WTC11 (cell line): ENCODE data around the gene KCNK18. TPM values are rescaled to one million over a fixed set of nuclear protein-coding genes. Genes with fewer than 3 reads are reported as not detected.

Experiments used
- ATAC-seq: fragments of 200-7000 bp; cut with Tn5 transposase; 2 replicates; pipeline ENCODE4 v1.10.0; 2021; ENCODE audit warnings: mild to moderate bottlenecking, moderate library complexity
- CTCF ChIA-PET: fragments of 300-600 bp; sonication (Branson Sonifier 250); formaldehyde crosslinking; loops from one replicate; lab custom pipeline; 2021; ENCODE audit warnings: antibody characterized with exemption; lab: Charles Lee
- POLR2A ChIA-PET: fragments of 350-600 bp; sonication (Branson Sonifier 250); formaldehyde crosslinking; loops from one replicate; lab custom pipeline; 2021; ENCODE audit warnings: antibody characterized with exemption; lab: Charles Lee
- DNase-seq: peaks from one replicate; pipeline ENCODE4 v3.0.0; 2021; ENCODE audit warnings: low spot score
- H3K27ac Mint-ChIP-seq: 2 replicates; pipeline ENCODE4 v1.8.0; 2021; ENCODE audit warnings: mixed read lengths
- H3K27me3 Mint-ChIP-seq: 2 replicates; pipeline ENCODE4 v1.8.0; 2021; ENCODE audit warnings: low read depth, mild to moderate bottlenecking, moderate library complexity, mixed read lengths
- H3K36me3 Mint-ChIP-seq: 2 replicates; pipeline ENCODE4 v1.8.0; 2021; ENCODE audit warnings: mixed read lengths
- H3K4me1 Mint-ChIP-seq: 2 replicates; pipeline ENCODE4 v1.8.0; 2022; ENCODE audit warnings: mixed read lengths
- H3K4me3 Mint-ChIP-seq: 2 replicates; pipeline ENCODE4 v1.8.0; 2021; ENCODE audit warnings: mild to moderate bottlenecking, moderate library complexity, mixed read lengths
- H3K9me3 Mint-ChIP-seq: 2 replicates; pipeline ENCODE4 v1.8.0; 2021; ENCODE audit warnings: mixed read lengths
- CREB1 ChIP-seq: sonication (generic); formaldehyde crosslinking; IDR thresholded peaks from 2 replicates; pipeline ENCODE4 v1.8.0; 2023; ENCODE audit warnings: mild to moderate bottlenecking, missing genetic modification reagents
- CREM ChIP-seq: sonication (generic); formaldehyde crosslinking; IDR thresholded peaks from 2 replicates; pipeline ENCODE4 v1.8.1; 2022; ENCODE audit warnings: mild to moderate bottlenecking, missing genetic modification reagents, moderate library complexity
- EMX1 ChIP-seq: fragments of 250-450 bp; sonication (Bioruptor Pico); IDR thresholded peaks from 2 replicates; pipeline ENCODE4 v1.8.0; 2021; ENCODE audit warnings: mild to moderate bottlenecking
- ESRRA ChIP-seq: sonication (generic); formaldehyde crosslinking; IDR thresholded peaks from 2 replicates; pipeline ENCODE4 v1.8.1; 2022; ENCODE audit warnings: mild to moderate bottlenecking, missing genetic modification reagents, borderline replicate concordance
- JAZF1 ChIP-seq: fragments of 250-450 bp; sonication (Bioruptor Pico); IDR thresholded peaks from 2 replicates; pipeline ENCODE4 v1.9.0; 2021; ENCODE audit warnings: moderate library complexity, mild to moderate bottlenecking, inconsistent platforms
- PRRX2 ChIP-seq: fragments of 250-450 bp; sonication (Bioruptor Pico); IDR thresholded peaks from 2 replicates; pipeline ENCODE4 v1.8.0; 2021; ENCODE audit warnings: mild to moderate bottlenecking
- SMAD3 ChIP-seq: sonication (generic); formaldehyde crosslinking; IDR thresholded peaks from 2 replicates; pipeline ENCODE4 v1.8.0; 2022; ENCODE audit warnings: missing genetic modification reagents, mild to moderate bottlenecking, borderline replicate concordance
- TCF7 ChIP-seq: sonication (generic); formaldehyde crosslinking; IDR thresholded peaks from 2 replicates; pipeline ENCODE4 v1.8.0; 2022; ENCODE audit warnings: mild to moderate bottlenecking, low read depth, missing genetic modification reagents, moderate library complexity
- TEAD4 ChIP-seq: sonication (generic); formaldehyde crosslinking; IDR thresholded peaks from 2 replicates; pipeline ENCODE4 v1.8.0; 2022; ENCODE audit warnings: mild to moderate bottlenecking, missing genetic modification reagents
- ZNF396 ChIP-seq: fragments of 250-450 bp; sonication (Bioruptor Pico); IDR thresholded peaks from 2 replicates; pipeline ENCODE4 v1.8.0; 2021; ENCODE audit warnings: mild to moderate bottlenecking, moderate library complexity, borderline replicate concordance
- ZNF423 ChIP-seq: fragments of 250-450 bp; sonication (Bioruptor Pico); IDR thresholded peaks from 2 replicates; pipeline ENCODE4 v2.1.2; 2022; ENCODE audit warnings: mild to moderate bottlenecking, moderate library complexity
- total RNA-seq: library from RNA; stranded (reverse); gene quantifications from 3 replicates; pipeline ENCODE4 v1.2.3, GENCODE V29; 2021
- TF ChIP-seq, protein P1 (sequence below): sonication (generic); formaldehyde crosslinking; IDR thresholded peaks from 2 replicates; pipeline ENCODE4 v1.8.1; 2023; ENCODE audit warnings: mild to moderate bottlenecking, missing genetic modification reagents
- TF ChIP-seq, protein P2 (sequence below): sonication (generic); formaldehyde crosslinking; IDR thresholded peaks from 2 replicates; pipeline ENCODE4 v1.8.1; 2022; ENCODE audit warnings: low read depth, missing genetic modification reagents, borderline replicate concordance
- TF ChIP-seq, protein P3 (sequence below): sonication (generic); formaldehyde crosslinking; IDR thresholded peaks from 2 replicates; pipeline ENCODE4 v1.8.1; 2023; ENCODE audit warnings: mild to moderate bottlenecking, missing genetic modification reagents, moderate library complexity
- TF ChIP-seq, protein P4 (sequence below): sonication (generic); formaldehyde crosslinking; conservative IDR thresholded peaks from 2 replicates; pipeline ENCODE4 v1.8.1; 2023; ENCODE audit warnings: mild to moderate bottlenecking, low read depth, missing genetic modification reagents, moderate library complexity

The KCNK18 gene
- total RNA-seq, 1 experiment from 2014 or later: not detected

DNA sequence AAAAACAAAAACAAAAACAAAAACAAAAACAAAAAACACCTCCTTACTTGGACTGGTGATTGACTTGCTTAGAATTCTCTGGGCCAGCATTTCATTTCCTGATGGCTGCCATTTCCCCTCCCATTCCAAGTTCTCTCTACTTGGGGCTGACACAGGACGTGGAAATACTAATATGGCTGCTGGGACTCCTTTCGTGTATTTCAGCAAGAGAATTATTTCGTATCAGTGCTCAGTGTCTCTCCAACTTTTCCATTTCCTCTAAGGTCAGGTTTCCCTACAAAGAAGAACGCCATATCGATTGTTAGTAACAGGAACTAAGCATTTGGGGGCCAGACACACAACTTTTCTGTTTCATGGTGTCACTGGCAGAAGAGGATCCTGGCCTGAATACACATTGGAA, 36.7 kb upstream of the KCNK18 start:
- DNase-seq (no peak), ATAC-seq (no peak)
- Mint-ChIP-seq H3K4me1 (peaks cover 63% of the 10 kb centered on the region), H3K4me3 (no peak overlapping the region), H3K27me3 (peaks cover 100% of the 10 kb centered on the region), H3K9me3 (no peaks in the 10 kb centered on the region), H3K27ac (no peak overlapping the region), H3K36me3 (no peaks in the 10 kb centered on the region)
- ChIA-PET CTCF (no interaction called here), POLR2A (no interaction called here)
- TF ChIP-seq SMAD3: no peak

DNA sequence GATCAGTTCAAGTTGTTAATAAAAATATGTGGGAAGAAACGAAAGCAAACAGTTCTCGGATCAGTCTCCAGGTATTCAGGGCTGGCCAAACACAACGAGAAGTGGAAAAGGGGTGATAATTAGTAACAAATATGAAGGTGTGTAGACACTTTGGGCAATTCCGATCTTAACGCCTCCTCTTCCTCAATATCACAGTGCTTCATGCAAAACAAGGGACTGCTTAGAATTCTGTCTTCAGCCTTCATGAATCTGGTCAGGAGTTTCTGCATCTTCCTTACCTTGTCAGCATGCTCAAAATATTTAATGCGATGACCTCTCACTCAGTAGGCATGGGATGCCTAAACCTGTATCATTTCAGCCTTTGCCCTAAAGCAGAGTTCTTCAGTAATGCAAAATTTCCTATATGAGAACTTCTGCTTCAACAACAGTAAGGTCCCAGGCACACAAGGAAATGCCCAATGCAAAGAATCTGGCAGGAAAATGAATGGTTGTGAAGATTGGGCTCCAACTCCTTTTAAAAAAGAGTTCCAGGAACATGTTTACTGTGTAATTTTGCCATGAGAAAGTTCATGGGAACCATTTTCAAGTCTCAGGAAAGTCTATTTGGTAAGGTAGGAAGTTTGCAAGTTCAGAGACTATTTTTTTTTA, 35.8 kb upstream of the KCNK18 start:
- CTCF ChIA-PET: interaction anchor here (0.9 to 2.8 kb wide), 2 partner anchors 13 to 27 kb away, joined by 3 to 18 read pairs; no protein-coding TSS in a partner anchor
- H3K4me1 Mint-ChIP-seq: peaks cover 67% of the 10 kb centered on the region
- H3K4me3 Mint-ChIP-seq: no peak overlapping the region
- H3K9me3 Mint-ChIP-seq: no peaks in the 10 kb centered on the region
- peaks cover 100% of the 10 kb centered on the region for H3K27me3 Mint-ChIP-seq
- TF ChIP-seq, protein P1, sequence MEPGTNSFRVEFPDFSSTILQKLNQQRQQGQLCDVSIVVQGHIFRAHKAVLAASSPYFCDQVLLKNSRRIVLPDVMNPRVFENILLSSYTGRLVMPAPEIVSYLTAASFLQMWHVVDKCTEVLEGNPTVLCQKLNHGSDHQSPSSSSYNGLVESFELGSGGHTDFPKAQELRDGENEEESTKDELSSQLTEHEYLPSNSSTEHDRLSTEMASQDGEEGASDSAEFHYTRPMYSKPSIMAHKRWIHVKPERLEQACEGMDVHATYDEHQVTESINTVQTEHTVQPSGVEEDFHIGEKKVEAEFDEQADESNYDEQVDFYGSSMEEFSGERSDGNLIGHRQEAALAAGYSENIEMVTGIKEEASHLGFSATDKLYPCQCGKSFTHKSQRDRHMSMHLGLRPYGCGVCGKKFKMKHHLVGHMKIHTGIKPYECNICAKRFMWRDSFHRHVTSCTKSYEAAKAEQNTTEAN (CRISPR knock-in tag): no peak
- TF ChIP-seq CREM (no peak), TEAD4 (no peak), JAZF1 (CRISPR knock-in tag) (no peak), ZNF423 (CRISPR knock-in tag) (no peak), TCF7 (CRISPR knock-in tag) (no peak), PRRX2 (CRISPR knock-in tag) (no peak), EMX1 (CRISPR knock-in tag) (no peak), ESRRA (CRISPR knock-in tag) (no peak), ZNF396 (CRISPR knock-in tag) (no peak), CREB1 (CRISPR knock-in tag) (no peak)
- TF ChIP-seq, protein P2, sequence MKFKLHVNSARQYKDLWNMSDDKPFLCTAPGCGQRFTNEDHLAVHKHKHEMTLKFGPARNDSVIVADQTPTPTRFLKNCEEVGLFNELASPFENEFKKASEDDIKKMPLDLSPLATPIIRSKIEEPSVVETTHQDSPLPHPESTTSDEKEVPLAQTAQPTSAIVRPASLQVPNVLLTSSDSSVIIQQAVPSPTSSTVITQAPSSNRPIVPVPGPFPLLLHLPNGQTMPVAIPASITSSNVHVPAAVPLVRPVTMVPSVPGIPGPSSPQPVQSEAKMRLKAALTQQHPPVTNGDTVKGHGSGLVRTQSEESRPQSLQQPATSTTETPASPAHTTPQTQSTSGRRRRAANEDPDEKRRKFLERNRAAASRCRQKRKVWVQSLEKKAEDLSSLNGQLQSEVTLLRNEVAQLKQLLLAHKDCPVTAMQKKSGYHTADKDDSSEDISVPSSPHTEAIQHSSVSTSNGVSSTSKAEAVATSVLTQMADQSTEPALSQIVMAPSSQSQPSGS: no peak
- TF ChIP-seq, protein P3, sequence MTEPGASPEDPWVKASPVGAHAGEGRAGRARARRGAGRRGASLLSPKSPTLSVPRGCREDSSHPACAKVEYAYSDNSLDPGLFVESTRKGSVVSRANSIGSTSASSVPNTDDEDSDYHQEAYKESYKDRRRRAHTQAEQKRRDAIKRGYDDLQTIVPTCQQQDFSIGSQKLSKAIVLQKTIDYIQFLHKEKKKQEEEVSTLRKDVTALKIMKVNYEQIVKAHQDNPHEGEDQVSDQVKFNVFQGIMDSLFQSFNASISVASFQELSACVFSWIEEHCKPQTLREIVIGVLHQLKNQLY (CRISPR knock-in tag): no peak
- TF ChIP-seq, protein P4, sequence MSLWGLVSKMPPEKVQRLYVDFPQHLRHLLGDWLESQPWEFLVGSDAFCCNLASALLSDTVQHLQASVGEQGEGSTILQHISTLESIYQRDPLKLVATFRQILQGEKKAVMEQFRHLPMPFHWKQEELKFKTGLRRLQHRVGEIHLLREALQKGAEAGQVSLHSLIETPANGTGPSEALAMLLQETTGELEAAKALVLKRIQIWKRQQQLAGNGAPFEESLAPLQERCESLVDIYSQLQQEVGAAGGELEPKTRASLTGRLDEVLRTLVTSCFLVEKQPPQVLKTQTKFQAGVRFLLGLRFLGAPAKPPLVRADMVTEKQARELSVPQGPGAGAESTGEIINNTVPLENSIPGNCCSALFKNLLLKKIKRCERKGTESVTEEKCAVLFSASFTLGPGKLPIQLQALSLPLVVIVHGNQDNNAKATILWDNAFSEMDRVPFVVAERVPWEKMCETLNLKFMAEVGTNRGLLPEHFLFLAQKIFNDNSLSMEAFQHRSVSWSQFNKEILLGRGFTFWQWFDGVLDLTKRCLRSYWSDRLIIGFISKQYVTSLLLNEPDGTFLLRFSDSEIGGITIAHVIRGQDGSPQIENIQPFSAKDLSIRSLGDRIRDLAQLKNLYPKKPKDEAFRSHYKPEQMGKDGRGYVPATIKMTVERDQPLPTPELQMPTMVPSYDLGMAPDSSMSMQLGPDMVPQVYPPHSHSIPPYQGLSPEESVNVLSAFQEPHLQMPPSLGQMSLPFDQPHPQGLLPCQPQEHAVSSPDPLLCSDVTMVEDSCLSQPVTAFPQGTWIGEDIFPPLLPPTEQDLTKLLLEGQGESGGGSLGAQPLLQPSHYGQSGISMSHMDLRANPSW (CRISPR knock-in tag): no peak
- no peak overlapping the region for H3K27ac Mint-ChIP-seq
- POLR2A ChIA-PET: no interaction called here
- ATAC-seq: no peak
- no peak for DNase-seq
- no peaks in the 10 kb centered on the region for H3K36me3 Mint-ChIP-seq
